ENCODE results near the gene LRMDA. TPM values are rescaled to one million over a fixed set of nuclear protein-coding genes. Genes with fewer than 3 reads are reported as not detected.

LRMDA gene
- total and polyA plus RNA-seq, 3 experiments from 2014 or later: not detected

DNA sequence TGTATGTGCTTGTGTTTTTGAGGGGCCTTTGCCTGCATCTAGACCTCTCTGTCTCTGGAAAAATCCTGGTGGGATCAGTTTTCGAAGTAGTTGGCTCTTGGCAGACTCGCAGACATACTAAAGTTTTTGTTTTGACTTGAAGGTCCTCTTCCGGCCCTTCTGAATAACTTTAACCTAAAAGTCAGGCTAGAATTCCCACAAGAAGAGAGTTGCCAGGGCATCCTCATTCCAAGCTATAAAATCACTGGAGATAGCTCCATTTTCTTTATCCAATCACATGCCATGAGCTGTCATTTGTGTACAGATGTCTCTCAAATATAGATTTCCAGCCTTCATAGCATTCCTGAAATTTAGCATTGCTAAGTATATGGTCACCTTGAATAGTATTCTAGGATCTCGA, 967.8 kb downstream of the LRMDA start:
- no peak for DNase-seq
- ChIA-PET POLR2A (no interaction called here), CTCF (no interaction called here)
- no peaks in the 10 kb centered on the region for H3K27me3 Mint-ChIP-seq
- H3K9me3 Mint-ChIP-seq: peaks cover 0 to 14% (median 3%) of the 10 kb centered on the region in 5 donors
- Histone ChIP-seq H3K4me1 (ENCODE audit: insufficient read depth, low read length) (no peaks in the 10 kb centered on the region), H3K36me3 (ENCODE audit: insufficient read depth, low read length) (no peaks in the 10 kb centered on the region), H3K4me3 (ENCODE audit: low read length) (no peak overlapping the region), H3K9me3 (ENCODE audit: low read length) (no peaks in the 10 kb centered on the region), H3K27ac (ENCODE audit: low read depth, low read length) (no peak overlapping the region), H3K27me3 (ENCODE audit: insufficient read depth, low read length, poor library complexity, severe bottlenecking) (no peaks in the 10 kb centered on the region)
- H3K27ac Mint-ChIP-seq: no peak overlapping the region
- no peaks in the 10 kb centered on the region for H3K4me1 Mint-ChIP-seq
- H3K36me3 Mint-ChIP-seq: no peaks in the 10 kb centered on the region
- H3K4me3 Mint-ChIP-seq: no peak overlapping the region

GRCh38 chr10:76401006-76401405, 969.6 kb downstream of the LRMDA start:
- DNase-seq: no peak
- Mint-ChIP-seq H3K36me3 (no peaks in the 10 kb centered on the region), H3K27ac (no peak overlapping the region), H3K9me3 (peaks cover 0 to 11% (median 3%) of the 10 kb centered on the region in 5 donors), H3K27me3 (no peaks in the 10 kb centered on the region), H3K4me3 (no peak overlapping the region), H3K4me1 (no peaks in the 10 kb centered on the region)
- Histone ChIP-seq H3K4me3 (ENCODE audit: low read length) (no peak overlapping the region), H3K27me3 (ENCODE audit: insufficient read depth, low read length, poor library complexity, severe bottlenecking) (no peaks in the 10 kb centered on the region), H3K36me3 (ENCODE audit: insufficient read depth, low read length) (no peaks in the 10 kb centered on the region), H3K4me1 (ENCODE audit: insufficient read depth, low read length) (no peaks in the 10 kb centered on the region), H3K27ac (ENCODE audit: low read depth, low read length) (no peak overlapping the region), H3K9me3 (ENCODE audit: low read length) (no peaks in the 10 kb centered on the region)
- ChIA-PET CTCF (no interaction called here), POLR2A (no interaction called here)

DNA sequence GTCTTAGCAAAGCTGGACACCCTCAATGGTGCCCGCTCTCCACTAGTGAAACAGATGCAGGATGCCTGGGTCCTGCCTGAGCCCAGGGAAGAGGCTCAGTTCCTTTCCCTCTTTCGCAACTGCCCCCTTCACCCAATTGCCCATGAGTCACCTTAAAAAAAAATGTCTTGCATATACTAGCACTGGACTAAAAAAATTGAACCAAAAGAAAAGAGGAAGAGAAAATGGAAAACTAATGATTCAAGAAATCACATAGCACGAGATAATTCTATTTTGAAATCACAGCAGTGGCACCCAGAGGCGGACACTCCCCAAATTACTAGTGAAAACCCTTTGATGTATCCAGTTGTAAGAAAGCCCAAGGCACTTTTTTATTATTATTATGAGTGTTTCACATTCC, 972.5 kb downstream of the LRMDA start:
- no peak overlapping the region for H3K4me3 ChIP-seq (ENCODE audit: low read length)
- no peak for DNase-seq
- H3K4me1 ChIP-seq (ENCODE audit: insufficient read depth, low read length): no peaks in the 10 kb centered on the region
- ChIA-PET CTCF (interaction anchor here (1.3 kb wide), 1 partner anchor 16 kb away, joined by 3 read pairs; no protein-coding TSS in a partner anchor), POLR2A (no interaction called here)
- H3K9me3 ChIP-seq (ENCODE audit: low read length): no peaks in the 10 kb centered on the region
- Mint-ChIP-seq H3K27me3 (no peaks in the 10 kb centered on the region), H3K4me1 (no peaks in the 10 kb centered on the region), H3K27ac (no peak overlapping the region), H3K9me3 (peaks cover 0 to 11% (median 2%) of the 10 kb centered on the region in 5 donors), H3K36me3 (no peaks in the 10 kb centered on the region), H3K4me3 (no peak overlapping the region)
- no peaks in the 10 kb centered on the region for H3K36me3 ChIP-seq (ENCODE audit: insufficient read depth, low read length)
- H3K27me3 ChIP-seq (ENCODE audit: insufficient read depth, low read length, poor library complexity, severe bottlenecking): no peaks in the 10 kb centered on the region
- no peak overlapping the region for H3K27ac ChIP-seq (ENCODE audit: low read depth, low read length)

GRCh38 chr10:76404531-76404930, 973.1 kb downstream of the LRMDA start:
- H3K27me3 ChIP-seq (ENCODE audit: insufficient read depth, low read length, poor library complexity, severe bottlenecking): no peaks in the 10 kb centered on the region
- no peak overlapping the region for H3K27ac ChIP-seq (ENCODE audit: low read depth, low read length)
- H3K4me3 ChIP-seq (ENCODE audit: low read length): no peak overlapping the region
- ChIA-PET CTCF (no interaction called here), POLR2A (no interaction called here)
- no peaks in the 10 kb centered on the region for H3K4me1 Mint-ChIP-seq
- no peaks in the 10 kb centered on the region for H3K27me3 Mint-ChIP-seq
- H3K36me3 ChIP-seq (ENCODE audit: insufficient read depth, low read length): no peaks in the 10 kb centered on the region
- no peak for DNase-seq
- H3K27ac Mint-ChIP-seq: no peak overlapping the region
- H3K9me3 Mint-ChIP-seq: peaks cover 0 to 11% (median 2%) of the 10 kb centered on the region in 5 donors
- no peak overlapping the region for H3K4me3 Mint-ChIP-seq
- no peaks in the 10 kb centered on the region for H3K36me3 Mint-ChIP-seq
- H3K9me3 ChIP-seq (ENCODE audit: low read length): no peaks in the 10 kb centered on the region
- H3K4me1 ChIP-seq (ENCODE audit: insufficient read depth, low read length): no peaks in the 10 kb centered on the region

DNA sequence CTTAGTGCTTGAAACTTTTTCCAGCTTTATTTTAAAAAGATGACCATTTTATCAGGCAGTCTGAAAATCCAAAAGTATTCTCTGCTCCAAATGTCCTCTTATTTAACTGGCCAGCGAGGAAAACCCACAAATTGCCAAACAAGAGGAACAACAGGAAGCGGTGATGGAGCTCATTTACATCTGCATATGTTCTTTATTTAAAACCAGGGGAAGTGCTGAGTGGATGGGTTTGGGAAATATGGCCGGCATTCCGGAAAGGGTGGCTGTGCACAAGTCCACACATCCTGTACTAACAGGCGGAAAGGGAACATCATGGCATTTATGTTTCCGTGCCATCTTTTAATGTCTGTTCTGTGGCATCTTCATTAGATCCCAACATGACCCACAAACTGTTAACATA, 974.5 kb downstream of the LRMDA start:
- H3K9me3 ChIP-seq (ENCODE audit: low read length): no peaks in the 10 kb centered on the region
- H3K27me3 ChIP-seq (ENCODE audit: insufficient read depth, low read length, poor library complexity, severe bottlenecking): no peaks in the 10 kb centered on the region
- H3K27me3 Mint-ChIP-seq: no peaks in the 10 kb centered on the region
- H3K36me3 ChIP-seq (ENCODE audit: insufficient read depth, low read length): no peaks in the 10 kb centered on the region
- H3K4me1 ChIP-seq (ENCODE audit: insufficient read depth, low read length): no peaks in the 10 kb centered on the region
- H3K4me3 ChIP-seq (ENCODE audit: low read length): no peak overlapping the region
- H3K9me3 Mint-ChIP-seq: peaks cover 0 to 11% (median 3%) of the 10 kb centered on the region in 5 donors
- H3K27ac ChIP-seq (ENCODE audit: low read depth, low read length): no peak overlapping the region
- H3K4me1 Mint-ChIP-seq: no peaks in the 10 kb centered on the region
- no peaks in the 10 kb centered on the region for H3K36me3 Mint-ChIP-seq
- no peak overlapping the region for H3K4me3 Mint-ChIP-seq
- H3K27ac Mint-ChIP-seq: no peak overlapping the region
- CTCF ChIA-PET: no interaction called here
- no peak for DNase-seq
- POLR2A ChIA-PET: no interaction called here

DNA sequence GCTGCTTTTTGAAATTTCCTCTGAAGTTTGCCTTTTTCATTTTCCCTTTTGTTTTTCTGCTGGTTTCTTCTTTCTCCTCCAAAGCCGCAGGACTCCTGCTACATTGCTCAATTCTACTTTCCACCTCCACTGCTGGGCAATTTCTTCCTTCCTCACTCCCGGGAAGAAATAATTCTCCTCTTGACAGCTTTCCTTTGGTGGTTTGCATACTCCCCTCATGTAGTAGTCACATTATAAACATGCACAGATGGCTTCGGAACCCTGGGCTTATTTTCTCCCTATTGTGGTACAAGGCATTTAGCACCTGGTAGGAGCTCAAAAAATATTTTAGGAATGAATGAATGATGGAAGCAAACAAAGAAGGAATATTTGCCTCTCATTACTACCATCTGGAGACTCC, 977.2 kb downstream of the LRMDA start:
- ChIA-PET CTCF (no interaction called here), POLR2A (no interaction called here)
- H3K9me3 ChIP-seq (ENCODE audit: low read length): no peaks in the 10 kb centered on the region
- H3K27ac ChIP-seq (ENCODE audit: low read depth, low read length): no peak overlapping the region
- Mint-ChIP-seq H3K4me1 (no peaks in the 10 kb centered on the region), H3K36me3 (no peaks in the 10 kb centered on the region), H3K27ac (no peak overlapping the region), H3K27me3 (no peaks in the 10 kb centered on the region), H3K4me3 (no peak overlapping the region), H3K9me3 (peaks cover 0 to 11% (median 3%) of the 10 kb centered on the region in 5 donors)
- no peak for DNase-seq
- no peaks in the 10 kb centered on the region for H3K4me1 ChIP-seq (ENCODE audit: insufficient read depth, low read length)
- H3K27me3 ChIP-seq (ENCODE audit: insufficient read depth, low read length, poor library complexity, severe bottlenecking): no peaks in the 10 kb centered on the region
- no peak overlapping the region for H3K4me3 ChIP-seq (ENCODE audit: low read length)
- no peaks in the 10 kb centered on the region for H3K36me3 ChIP-seq (ENCODE audit: insufficient read depth, low read length)

- Histone ChIP-seq H3K4me3 (ENCODE audit: low read length) (no peak overlapping the region), H3K27ac (ENCODE audit: low read depth, low read length) (no peak overlapping the region), H3K27me3 (ENCODE audit: insufficient read depth, low read length, poor library complexity, severe bottlenecking) (no peaks in the 10 kb centered on the region), H3K4me1 (ENCODE audit: insufficient read depth, low read length) (no peaks in the 10 kb centered on the region), H3K36me3 (ENCODE audit: insufficient read depth, low read length) (no peaks in the 10 kb centered on the region), H3K9me3 (ENCODE audit: low read length) (no peaks in the 10 kb centered on the region)
- ChIA-PET POLR2A (no interaction called here), CTCF (no interaction called here)
- H3K4me3 Mint-ChIP-seq: no peak overlapping the region
- H3K9me3 Mint-ChIP-seq: peaks cover 0 to 10% (median 3%) of the 10 kb centered on the region in 5 donors
- no peaks in the 10 kb centered on the region for H3K27me3 Mint-ChIP-seq
- no peak for DNase-seq
- H3K27ac Mint-ChIP-seq: no peak overlapping the region
- H3K4me1 Mint-ChIP-seq: no peaks in the 10 kb centered on the region
- no peaks in the 10 kb centered on the region for H3K36me3 Mint-ChIP-seq
Measured at GRCh38 chr10:76411729-76412435, 980.5 kb downstream of the LRMDA start.

GRCh38 chr10:76415554-76415953, 984.1 kb downstream of the LRMDA start:
- no peak for DNase-seq
- Histone ChIP-seq H3K27me3 (ENCODE audit: insufficient read depth, low read length, poor library complexity, severe bottlenecking) (no peaks in the 10 kb centered on the region), H3K36me3 (ENCODE audit: insufficient read depth, low read length) (no peaks in the 10 kb centered on the region), H3K9me3 (ENCODE audit: low read length) (no peaks in the 10 kb centered on the region), H3K4me3 (ENCODE audit: low read length) (no peak overlapping the region), H3K27ac (ENCODE audit: low read depth, low read length) (no peak overlapping the region), H3K4me1 (ENCODE audit: insufficient read depth, low read length) (no peaks in the 10 kb centered on the region)
- Mint-ChIP-seq H3K27ac (no peak overlapping the region), H3K36me3 (no peaks in the 10 kb centered on the region), H3K27me3 (no peaks in the 10 kb centered on the region), H3K9me3 (peaks cover 0 to 10% (median 3%) of the 10 kb centered on the region in 5 donors), H3K4me1 (no peaks in the 10 kb centered on the region), H3K4me3 (no peak overlapping the region)
- POLR2A ChIA-PET: no interaction called here
- CTCF ChIA-PET: no interaction called here

All from CD8-positive, alpha-beta memory T cell (primary cell).